Measurements from ENCODE around the gene TNP1.

Gene TNP1

DNA sequence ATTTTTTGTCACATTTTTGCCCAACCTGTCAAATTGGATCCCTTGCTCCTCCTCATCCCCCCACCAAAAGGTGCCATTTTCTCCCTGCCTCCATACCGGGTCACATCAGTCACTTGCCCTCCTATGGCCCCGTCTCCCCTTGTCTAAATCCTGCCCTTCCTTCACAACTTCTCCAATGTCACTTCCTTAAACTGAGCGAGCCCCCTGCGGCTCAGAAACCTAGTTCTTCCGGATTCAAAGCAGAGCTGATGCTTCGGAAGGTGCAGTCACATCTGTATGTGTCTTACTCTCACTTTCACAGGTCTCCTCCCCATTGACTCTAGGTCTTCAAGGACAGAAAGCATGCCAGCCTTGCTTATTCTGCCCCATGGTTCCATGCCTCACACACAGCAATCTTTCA lies 22.1 kb downstream of the TNP1 start:
- DNase-seq = no peak

DNA sequence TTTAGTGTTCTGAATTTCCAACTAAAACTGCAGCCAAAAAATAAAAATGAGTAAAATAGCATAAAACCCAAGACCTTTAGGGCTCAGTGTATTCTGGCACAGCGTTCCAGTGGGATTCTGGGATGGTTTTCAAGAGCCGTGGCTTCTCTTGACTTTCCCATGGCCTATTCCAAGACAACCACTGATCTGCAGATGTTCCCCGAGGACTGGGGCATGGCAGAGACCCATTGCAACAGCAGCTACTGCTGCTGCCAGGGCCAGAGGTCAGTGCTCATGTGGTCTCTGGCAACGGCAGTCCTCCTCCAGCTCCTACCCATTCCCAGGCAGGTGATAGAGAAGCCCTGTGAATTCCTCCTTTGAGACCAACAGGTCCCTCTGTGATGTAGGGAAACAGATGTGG lies 26.8 kb downstream of the TNP1 start:
- no peak for DNase-seq

DNA sequence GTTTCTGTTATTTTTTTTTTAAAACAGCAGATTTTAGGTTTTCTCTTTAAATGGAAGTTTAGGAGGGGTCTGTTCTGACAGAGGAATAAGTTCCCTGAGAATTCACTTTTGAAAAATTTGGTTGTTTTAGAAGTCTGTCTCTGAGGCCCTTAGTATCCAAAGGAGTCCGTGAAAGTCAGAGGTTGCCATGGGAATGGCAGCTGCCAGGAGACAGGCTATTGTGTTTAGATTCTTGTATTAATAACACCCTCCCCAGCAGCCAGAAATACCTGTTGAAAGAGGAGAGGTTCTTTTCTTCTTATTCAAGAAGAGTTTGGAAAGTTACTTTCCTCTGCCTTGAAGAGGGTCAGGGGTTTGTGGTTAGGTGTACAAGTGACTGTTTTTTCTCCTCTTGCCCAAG lies 29.5 kb downstream of the TNP1 start:
- DNase-seq = no peak

DNA sequence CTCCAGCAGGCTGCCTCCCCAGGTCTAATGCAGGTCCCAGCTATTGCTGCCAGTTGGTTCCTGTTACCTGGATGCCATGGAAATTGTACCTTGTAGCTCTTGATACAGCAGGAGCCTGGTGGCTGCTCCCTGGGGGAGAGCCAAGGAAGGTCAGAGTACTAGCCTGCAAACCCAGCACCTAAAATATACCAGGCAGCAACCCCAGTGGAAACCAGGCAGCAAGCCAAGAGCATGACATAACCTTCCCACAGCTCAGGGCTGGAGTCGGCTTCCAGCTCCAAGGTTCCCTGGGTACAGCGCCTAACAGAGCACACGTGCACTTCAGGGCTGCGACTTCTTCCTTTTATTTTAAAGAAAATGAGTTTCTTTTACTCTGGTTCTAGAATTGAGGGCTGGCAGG lies 30.3 kb downstream of the TNP1 start:
- DNase-seq = peak; percentile 76

DNA sequence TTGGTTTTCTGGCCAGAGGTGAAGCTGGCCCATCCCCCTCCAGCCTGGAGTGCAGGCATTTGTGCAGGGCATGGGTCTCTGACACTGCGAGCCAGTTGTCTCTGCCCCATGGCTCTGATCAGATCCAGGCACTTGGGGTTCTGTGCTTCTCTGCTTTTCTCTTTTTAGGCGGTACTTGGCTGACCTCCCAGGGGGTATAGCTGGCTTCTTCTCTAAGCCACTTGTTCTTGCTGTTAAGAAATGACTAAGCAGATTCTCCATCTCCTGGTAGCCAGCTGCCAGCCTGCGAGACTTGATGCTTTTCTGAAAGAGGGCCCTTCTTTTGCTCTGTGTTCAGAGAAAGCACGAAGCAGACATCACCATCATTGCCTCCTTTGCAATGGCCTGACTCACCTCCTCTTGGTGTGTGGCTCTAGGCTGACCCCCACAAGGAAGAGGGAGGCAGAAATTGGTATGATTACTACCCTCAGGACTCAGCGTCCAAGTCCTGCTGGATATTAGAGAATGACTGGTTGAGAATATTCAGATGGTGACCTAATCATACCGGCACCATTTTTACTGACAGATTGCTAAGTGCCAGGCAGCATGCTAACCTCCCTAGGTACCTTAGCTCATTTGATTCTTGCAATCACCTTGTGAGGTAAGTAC lies 32.7 kb downstream of the TNP1 start:
- DNase-seq = no peak

DNA sequence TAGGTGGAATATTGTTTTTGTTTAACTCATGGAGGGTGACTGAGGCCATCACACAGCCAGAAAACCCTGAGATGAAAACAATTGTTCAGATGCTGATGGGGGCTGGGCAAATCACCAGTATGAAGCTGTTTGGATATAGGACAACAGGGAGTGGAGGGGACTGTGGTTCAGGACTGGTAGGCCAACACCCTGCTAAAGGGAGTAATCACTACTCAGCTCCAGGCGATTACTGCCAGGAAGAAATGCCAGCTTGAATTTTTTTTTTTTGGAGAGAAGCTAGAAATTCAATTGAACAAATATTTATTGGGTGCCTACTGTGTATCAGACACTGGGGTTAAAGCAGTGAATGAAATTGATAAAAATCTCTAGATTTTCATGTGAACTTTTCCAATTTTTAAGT lies 37.4 kb downstream of the TNP1 start:
- no peak for DNase-seq

DNA sequence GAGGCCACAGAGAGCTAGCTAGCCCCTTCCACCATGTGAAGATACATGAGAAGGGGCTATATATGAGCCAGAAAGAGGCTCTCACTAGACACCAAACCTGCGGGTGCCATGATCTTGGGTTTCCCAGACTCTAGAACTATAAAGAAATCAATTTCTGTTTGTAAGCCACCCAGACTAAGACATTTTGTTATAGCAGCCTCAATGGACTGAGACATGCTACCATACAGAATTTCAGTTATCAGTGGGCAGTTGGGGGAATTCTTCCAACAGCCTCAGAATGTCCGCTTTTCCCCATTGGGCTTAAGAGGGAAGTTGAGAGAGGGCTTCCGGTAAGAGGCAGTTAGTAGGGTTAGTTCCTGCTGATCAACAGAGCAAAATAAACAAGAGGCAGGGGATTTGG lies 39.2 kb downstream of the TNP1 start:
- no peak for DNase-seq

DNA sequence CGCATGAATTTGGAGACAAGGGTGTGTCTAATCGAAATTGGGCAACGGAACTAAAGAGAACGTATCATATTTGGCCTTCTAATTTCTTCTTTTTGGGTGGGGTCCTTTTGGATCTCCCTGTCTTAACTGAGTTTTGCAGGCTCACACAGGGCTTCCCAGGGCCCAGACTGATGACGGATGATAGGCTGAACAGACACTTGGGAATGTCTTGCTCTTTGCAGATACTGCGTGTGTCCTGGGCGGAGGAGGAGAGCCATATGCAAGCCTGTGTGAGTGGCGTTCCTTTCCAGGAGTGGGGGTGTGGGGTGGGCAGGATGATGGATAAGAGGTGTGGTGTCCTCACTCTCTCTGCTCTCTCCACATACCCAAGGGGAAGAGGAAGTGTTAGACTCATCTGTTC lies 40.1 kb downstream of the TNP1 start:
- no peak for DNase-seq

DNA sequence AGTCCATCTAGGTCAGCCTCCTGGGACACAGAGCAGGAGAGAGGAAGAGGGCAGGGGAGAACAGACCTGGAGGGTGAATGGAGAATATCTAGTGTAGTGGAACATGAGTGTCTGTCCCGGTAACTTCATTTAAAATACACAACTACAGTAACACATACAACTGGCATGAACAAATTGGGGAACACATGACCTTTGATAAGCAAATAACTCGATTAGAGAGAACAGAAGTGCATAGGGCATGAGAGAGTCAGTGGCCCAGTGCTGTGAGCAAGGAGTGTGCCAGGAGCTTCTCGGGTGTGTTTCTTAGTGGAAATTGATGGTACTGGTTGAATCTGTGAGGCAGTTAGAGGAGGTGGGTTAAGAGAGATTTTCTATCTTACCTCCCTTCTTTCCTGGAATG lies 40.8 kb downstream of the TNP1 start:
- DNase-seq = no peak

DNA sequence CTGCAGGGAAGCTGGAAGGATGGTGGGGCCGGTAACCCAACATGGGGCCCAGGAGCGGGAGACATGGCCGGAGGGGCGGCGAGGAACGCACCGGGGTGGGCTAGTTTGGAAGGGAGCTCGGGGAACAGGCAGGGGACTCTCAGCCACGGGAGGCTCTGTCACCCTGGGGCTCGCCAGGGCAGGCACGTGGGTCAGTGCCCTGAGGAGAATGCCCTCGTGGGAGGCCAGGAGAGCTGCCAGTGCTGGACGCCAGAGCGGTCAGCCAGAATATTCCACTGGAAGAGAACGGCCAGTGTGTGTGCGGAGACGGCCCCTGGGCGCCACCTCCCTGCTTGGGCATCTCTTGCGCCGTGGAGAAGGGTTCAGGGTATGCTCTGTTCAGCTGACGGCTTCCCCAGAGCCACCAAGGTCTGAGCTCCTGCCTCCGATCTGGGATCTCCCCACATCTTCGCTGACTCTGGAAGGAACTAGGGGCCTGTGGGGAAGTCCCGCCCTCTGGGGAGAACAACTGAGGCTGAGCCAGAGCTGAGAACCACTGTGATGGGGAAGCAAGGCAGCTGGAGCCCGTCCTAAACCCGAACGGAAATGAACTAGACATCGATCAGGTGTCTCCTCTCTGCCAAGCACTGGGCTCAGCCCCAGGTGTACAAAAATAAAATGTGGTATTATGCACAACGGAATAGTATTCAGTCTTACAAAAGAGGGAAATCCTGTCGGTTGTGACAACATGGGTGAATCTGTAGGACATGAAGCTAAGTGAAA lies 49.3 kb downstream of the TNP1 start:
- DNase-seq = no peak

Data from right forelimb (tissue), 1 donor.